Upper lobe of left lung (tissue), 4 donors: ENCODE measurements around the gene ATN1.

Experiments used
- CTCF ChIP-seq, 6 experiments: fragments of 450-650 bp in 4 of 6; fragments of 200-600 bp in 2 of 6; sonication (generic) in 2 of 6; IDR thresholded peaks; one replicate each; pipeline ENCODE4 v1.5.1; 2016 to 2019; ENCODE audit warnings: antibody characterized with exemption in 6 of 6
- POLR2A ChIP-seq, 4 donors: fragments of 450-650 bp; IDR thresholded peaks; one replicate each; pipeline ENCODE4 v1.5.1; 2016 to 2017; ENCODE audit warnings: antibody characterized with exemption in 4 of 4, mild to moderate bottlenecking in 2 of 4
- POLR2AphosphoS5 ChIP-seq, 2 donors: sonication (generic); formaldehyde crosslinking; IDR thresholded peaks; one replicate each; pipeline ENCODE4 v1.5.1; 2017; ENCODE audit warnings: antibody characterized with exemption in 2 of 2

GRCh38 chr12:6927379-6928021 lies at the start of gene ATN1:
- no peak for TF ChIP-seq CTCF (IDR thresholded peaks at IDR 0.05)
- TF ChIP-seq POLR2AphosphoS5 (IDR thresholded peaks at IDR 0.05): peak; percentile 70 to 76
- TF ChIP-seq POLR2A (IDR thresholded peaks at IDR 0.05): peak in 1 of 4 donors; percentile 58
